ENCODE measurements around the gene TNPO1.
"Not testable (repeated sequence)": the region's sequence is repeated elsewhere in the genome, so short reads cannot be mapped to it uniquely, and the experiment has no call there.

The TNPO1 gene

DNA sequence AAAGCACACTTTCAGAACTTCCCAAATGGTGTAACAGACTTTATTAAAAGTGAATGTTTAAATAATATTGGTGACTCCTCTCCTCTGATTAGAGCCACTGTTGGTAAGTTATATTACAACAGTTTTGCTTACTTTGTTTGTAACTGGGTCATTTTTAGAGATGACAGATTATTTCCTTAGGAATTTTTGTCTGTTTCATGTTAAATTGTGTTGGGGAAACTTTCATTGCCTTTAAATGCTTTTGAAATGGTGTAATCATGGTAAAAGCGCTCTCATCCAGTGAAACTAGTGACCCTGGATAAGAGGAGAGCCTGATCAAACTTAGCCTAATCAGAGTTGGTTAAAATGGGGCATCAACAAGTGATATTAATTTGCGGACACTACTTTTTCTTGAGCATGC is 39.4 kb downstream of the TNPO1 start:
- no peak for DNase-seq

DNA sequence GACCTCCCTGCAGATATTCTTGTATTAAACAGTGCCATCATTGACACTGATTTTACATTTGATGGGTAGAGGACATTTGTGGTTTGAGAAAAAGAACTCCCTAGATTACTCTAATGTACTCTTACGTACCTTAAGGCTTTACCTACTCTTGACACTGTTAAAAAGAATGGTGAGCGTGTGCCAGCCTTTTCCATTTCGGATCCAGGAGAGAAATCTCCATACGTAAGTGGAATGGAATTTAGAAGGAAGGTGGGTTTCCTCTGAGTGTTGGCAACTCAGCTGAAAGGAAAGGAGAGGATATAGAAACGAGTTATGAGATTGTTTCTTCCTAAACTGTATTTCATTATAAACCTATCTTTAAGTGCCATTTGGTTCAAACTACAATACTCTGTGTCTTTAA is 40.9 kb downstream of the TNPO1 start:
- DNase-seq, result no peak

DNA sequence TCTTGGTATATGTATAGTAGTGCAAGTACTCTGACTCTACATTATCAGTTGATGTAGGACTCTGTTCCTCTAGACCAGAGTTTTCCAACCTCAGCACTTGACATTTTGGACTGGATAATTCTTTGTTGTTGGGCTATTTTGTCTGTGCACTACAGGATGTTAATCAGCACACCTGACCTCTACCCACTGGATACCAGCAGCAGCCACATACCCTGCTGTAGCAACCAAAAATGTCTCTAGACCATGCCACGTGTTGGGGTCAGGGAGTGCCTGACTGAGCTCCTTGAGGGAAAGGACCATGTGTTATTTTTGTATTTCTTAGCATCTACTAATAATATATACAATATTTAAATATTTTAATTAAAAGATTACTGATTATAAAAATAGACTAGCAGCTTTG is 42.7 kb downstream of the TNPO1 start:
- no peak for DNase-seq

DNA sequence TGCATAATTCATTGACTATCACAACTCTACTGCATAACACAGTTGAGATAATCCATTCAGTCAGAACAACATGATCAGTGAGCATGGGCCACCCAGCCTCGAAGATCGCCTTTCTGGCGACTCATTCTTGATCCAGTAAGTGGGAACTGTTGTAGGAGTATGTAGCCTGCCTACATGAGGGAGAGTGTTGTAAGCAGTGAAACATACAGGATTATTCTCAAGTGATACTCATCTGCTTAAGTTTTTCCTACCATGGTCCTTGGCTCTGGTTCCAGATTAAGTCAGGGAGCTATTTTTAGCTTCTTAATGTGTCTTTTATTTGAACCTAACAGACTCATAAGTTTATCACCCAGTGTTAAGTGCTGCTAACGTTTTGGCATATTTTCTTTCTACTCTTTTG is 44.0 kb downstream of the TNPO1 start:
- no peak for DNase-seq

DNA sequence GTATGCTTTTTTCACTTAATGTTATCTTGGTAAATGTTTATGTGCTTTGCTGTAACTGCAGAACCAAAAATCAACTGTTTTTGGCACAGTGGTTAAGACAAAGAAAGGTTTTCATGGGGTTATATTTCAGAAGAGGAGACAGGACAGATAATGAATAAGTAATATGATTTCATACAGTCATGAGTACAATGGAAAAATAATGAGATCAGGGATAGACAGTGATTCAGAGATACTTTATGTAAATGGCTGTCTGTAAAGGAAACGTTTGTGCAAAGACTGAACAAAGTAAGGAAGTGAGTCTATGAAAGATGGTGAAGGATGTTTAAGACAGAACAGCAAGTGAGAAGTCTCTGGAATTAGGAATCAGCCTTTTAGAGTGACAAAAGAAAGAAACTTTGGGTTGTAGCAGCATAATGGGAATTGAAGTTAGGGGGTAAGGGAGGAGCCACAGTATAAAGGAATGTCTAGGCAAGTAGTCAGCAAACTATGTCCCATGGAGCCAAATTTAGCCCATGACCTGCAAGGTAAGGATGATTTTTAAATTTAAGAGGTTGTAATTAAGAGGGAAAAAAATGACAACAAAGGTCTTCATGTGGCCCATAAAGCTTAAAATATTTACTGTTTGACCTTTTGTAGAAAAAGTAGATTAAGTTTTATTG is 55.0 kb downstream of the TNPO1 start:
- DNase-seq, result no peak

DNA sequence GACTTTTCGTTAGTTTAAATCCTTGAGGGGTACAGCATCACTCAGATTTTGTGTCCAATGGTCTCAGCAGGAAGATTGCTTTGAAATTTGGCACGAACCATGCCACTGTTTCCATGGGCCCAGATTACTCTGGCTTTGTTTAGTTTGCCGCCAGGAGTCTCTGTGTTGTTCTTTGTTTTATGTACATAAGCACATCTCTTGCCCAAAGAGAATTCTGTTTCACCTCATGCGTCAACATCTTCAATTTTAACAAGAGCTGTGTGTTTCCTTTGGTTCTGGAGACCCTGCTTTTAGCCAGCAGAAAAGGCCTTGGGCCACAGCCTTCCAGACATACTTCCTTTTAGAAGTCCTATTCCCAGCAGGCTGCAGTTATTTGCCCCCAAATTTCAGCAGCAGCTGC is 62.4 kb downstream of the TNPO1 start:
- no peak for DNase-seq

DNA sequence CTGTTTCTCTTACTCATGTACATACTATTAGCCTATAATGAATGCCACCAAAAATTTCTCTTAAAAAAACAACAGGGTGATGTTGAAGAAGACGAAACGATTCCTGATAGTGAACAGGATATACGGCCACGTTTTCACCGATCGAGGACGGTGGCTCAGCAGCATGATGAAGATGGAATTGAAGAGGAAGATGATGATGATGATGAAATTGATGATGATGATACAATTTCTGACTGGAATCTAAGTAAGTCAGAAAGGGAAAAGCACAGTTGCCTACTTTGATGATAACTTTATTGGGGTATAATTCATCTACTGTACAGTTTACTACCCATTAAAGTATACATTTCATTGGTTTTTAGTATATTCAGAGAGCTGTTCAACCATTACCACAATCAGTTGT is 66.5 kb downstream of the TNPO1 start:
- DNase-seq, result no peak

DNA sequence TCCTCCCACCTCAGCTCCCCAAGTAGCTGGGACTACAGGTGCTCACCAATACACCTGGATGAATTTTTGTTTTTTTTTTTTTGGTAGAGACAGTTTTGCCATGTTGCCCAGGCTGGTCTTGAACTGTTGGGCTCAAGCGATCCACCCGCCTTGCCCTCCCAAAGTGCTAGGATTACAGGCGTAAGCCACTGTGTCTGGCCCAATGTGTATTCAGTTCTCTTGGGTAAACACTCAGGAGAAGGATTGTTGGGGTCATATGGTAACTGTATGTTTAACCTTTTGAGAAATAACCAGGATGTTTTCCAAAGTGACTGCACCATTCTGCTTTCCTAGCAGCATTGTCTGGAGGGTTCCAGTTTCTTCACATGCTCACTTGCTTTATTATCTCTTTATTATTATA is 67.4 kb downstream of the TNPO1 start:
- DNase-seq, result no peak

DNA sequence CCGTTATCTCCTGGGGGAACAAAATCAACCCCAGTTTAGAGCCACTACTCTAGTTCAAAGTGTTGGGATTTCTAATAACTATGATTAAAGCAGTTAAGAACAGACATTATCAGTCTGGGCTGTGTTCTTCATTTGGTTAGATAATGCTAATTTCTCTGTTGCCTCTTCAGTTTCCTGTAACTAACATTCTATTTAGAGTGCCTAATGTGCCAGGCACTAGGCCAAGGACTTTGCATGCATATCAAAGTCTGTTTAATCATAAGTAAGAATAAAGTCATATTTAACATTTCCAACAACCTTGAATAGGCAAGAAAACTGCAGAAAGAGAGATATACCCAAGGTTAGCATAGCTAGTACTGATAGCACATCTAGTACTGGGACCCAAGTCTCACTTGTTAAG is 68.4 kb downstream of the TNPO1 start:
- no peak for DNase-seq

DNA sequence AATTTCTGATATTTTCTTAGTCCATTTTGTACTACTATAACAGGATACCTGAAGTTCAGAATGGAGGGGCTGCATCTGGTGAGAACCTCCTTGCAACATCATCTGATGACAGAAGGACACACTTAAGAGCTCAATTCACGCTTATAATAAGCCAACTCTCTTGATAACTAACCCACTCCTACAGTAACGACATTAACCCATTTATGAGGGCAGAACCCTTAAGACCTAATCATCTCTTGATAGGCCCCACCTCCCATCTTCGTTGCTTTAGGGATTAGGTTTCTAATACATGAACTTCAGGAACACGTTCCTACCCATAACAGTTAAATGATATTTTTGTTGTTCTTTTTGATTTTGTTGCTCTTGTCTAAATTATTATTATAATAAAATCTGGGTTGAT is 69.4 kb downstream of the TNPO1 start:
- no peak for DNase-seq

DNA sequence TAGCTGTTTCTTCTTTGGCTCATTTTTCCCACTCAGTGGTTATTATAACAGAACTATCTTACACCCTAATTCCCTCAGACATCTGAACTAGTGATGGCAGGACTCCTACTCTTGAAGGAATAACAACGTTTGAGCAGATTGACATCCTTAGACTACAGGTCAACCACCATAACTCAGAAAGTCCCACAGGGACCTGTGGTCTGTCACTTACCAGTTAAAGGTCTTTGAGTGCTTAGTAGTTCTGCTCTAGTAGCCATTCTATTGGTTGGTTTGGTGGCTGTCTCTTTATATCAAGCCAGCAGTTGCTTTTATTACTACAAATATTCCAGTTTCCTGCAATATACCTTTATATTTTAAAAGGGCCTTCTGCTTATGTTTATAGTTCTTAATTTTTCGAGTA is 72.1 kb downstream of the TNPO1 start:
- DNase-seq, result no peak

DNA sequence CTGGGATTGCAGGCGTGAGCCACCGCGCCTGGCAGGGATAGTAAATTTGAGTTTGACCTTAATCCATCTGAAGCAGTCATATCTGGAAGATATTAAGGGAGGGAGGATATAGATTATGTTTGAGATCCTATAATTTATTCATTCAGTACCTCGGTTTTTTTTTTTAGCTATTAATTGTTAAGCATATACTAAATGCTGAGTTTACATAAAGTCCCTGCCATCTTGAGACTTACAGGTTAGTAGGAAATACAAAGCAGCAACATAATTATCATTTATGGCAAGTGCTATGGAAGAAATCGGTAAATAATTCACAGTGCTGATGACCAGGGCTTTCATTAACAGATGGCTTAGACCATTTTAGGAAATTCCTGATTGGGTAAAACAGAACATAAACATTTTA is 72.9 kb downstream of the TNPO1 start:
- no peak for DNase-seq

DNA sequence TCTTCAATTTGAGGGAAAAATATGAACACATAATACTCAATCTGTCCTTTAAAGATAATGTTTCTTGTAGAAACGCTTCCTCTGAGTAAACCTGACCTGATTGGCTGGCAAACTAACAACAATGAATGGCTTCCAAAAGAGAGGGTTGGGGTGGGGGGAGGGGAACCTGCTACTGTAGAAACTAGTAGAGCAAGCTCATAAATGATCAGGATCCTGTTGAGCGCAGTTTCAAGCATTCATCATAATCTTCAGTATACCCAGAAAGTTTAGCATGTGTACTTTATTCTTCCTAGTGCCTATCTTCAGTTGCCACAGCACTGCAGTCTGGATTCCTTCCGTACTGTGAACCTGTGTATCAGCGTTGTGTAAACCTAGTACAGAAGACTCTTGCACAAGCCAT is 76.4 kb downstream of the TNPO1 start:
- no peak for DNase-seq

DNA sequence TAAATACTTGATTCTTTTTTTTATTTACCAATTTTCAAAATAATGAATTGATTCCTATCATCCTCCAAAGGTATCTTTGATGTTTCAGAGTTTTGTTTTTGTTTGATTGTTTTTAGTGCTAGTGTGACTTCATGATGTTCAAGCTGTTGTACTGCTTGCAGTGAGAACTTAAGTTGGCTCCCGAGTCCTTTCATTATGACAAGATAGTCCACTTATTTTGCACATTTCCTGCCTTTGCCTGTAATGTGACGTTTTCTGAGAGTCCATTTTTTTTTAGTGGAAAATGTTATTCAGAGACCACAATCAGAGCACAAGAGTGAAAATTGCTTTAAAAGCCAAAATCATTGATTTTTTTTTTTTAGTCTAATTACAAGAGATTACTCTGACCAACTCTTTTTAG is 79.3 kb downstream of the TNPO1 start:
- DNase-seq, result no peak

DNA sequence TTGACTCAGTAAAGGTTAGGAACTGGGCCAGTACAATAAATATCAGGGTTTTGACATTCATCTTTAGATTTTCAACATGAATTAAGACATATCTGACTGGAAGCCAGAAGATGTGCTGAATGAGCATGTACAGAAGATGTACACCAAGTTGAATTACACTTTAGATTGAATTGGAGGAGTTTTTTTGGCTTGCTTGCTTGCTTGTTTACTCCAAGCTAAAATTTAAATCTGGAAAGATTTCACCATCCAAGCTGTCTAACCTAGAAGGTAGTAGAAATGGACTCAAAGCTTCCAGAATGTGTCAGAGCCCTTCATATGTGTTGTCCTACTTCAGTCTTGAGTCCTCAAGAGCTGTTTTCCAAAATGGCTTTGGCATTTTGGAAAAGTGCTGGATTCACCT is 90.3 kb downstream of the TNPO1 start:
- DNase-seq, result no peak

DNA sequence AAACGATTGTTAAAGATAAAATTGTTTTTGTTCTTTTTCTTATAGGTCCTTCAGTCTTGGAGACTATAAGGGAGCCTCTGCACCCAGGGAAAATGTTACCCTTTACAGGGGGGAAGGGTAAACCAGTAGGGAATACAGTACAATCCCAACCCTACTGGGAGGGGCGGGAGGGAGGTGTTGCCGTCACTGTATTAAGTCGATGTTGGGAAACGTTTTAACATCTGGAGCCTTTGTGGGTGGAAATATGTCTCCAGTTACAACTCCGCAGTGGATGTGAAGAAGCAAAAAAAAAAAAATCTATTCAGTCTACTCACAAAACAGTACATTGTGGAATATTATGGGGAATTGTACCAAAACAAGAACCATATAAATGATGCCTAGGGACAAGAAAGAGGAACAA is 92.2 kb downstream of the TNPO1 start:
- DNase-seq, result no peak

DNA sequence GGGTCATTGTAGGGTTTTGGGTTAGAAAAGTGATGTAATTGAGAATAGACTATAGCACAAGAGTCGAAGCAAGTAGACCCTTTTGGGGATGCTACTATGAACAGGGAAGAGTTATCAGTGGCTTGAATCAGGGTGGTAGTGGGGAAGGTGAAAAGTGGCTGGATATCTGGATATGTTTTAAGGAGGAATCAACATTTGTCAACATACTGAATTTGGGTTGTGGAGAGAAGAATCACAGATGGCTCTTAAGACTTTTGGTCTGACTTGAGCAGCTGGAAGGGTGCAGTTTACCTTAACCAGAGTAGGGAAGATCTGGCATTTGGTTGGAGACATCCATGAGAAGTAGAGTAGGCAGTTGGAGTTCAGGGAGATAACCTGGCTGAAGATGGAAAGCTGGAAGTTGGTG is 100.9 kb downstream of the TNPO1 start:
- no peak for DNase-seq

DNA sequence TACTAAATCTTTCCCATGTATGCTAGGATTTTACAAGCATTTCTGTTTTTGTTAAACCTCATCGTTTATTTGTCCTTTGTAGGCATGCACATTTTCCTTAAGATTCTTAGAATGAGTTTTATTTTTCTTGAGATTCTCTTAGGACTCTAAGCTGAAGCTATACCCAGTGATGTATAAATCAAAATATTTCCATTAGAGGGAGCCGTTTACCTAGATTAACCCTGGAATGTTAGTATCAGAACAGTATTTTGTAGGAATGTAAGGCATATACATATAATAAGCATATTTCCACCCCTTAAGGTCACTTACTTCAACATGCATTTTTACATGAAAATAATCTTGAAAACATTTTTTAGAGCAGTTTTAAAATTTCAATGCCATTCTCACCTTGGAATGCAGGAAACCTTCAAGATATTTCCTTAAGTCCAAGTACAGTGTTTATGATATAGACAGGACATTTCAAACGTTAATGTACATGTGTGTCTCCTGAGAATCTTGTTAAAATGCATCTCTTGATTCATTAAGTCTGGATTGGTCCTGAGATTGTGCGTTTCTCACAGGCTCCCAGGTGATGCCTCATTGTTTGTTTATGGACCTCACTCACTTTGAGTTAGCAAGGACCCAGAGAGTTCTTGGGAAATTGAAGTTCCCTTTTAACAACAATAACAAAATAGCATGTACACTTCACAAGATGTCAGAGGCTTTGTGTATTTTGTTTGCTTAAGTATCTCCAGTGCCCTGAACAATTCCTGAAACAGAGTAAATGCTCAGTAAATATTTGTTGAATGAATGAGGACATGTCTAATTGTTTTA is 104.4 kb downstream of the TNPO1 start:
- DNase-seq, result peak; percentile 8

DNA sequence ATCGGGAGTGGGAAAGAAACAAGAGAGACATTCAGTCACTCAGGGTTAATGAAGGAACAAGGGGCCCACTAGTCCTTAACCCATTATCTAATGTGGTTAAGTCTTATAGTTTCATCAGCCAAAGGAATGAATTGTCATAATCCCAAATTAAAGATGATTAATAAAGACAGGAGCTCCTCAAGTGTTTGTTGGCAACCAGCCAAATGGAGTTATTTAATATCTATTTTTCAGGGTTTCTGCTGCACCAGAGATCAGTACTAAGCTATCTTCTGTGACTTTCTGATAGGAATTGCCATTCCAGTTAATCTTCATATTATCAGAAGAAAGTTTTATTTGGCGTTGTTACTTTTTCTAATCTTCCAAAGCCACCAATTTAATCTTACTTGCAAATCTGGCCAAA is 105.4 kb downstream of the TNPO1 start:
- DNase-seq, result no peak

DNA sequence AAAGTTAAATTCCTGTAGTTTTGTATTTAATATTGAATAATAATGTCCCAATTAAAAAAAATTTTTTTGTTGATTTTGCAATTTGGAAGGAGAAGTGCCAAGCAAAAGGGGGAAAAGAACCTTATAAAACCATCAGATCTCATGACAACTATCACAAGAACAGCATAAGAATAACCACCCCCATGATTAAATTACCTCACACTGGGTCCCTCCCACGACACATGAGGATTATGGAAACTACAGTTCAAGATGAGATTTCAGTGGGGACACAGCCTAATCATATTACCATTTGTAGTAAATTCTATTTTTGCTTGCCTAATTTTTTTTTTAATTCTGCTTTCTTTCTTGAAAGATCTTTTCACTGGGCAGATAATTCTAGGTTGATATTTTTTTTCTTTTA is 106.0 kb downstream of the TNPO1 start:
- no peak for DNase-seq

DNA sequence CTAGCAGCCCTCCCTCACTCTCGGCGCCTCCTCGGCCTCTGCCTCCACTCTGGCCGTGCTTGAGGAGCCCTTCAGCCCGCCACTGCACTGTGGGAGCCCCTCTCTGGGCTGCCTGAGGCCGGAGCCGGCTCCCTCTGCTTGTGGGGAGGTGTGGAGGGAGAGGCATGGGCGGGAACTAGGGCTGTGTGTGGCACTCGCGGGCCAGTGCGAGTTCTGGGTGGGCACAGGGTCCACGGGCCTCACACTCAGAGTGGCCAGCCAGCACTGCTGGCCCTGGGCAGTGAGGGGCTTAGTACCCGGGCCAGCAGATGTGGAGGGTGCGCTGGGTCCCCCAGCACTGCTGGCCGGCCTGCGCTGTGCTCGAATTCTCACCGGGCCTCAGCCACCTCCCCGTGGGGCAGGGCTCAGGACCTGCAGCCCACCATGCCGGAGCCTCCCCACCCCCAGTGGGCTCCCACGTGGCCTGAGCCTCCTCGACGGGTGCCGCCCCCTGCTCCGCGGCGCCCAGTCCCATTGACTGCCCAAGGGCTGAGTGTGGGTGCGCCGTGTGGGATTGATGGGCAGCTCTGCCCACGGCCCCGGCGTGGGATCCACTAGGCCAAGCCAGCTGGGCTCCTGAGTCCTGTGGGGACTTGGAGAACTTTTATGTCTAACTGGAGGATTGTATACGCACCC is 109.0 kb downstream of the TNPO1 start:
- no peak for DNase-seq

DNA sequence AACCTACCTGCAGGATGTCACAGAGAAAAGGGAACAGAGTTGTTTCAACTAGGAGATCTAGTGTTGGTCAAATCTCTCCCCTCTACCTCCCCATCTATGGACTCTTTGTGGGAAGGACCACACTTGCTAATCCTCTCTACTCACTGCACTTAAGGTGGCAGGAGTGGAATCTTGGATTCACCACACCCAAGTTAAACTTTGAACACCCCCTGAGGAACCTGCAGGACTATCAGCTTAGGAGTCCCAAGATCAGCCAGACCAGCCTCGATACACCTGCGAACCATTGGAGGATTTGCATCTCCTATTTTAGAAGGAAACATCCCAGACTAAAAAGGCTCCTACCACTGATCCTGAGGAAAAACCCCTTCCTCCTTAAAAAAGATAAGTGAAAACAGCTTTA is 116.2 kb downstream of the TNPO1 start:
- not testable (repeated sequence) for DNase-seq

DNA sequence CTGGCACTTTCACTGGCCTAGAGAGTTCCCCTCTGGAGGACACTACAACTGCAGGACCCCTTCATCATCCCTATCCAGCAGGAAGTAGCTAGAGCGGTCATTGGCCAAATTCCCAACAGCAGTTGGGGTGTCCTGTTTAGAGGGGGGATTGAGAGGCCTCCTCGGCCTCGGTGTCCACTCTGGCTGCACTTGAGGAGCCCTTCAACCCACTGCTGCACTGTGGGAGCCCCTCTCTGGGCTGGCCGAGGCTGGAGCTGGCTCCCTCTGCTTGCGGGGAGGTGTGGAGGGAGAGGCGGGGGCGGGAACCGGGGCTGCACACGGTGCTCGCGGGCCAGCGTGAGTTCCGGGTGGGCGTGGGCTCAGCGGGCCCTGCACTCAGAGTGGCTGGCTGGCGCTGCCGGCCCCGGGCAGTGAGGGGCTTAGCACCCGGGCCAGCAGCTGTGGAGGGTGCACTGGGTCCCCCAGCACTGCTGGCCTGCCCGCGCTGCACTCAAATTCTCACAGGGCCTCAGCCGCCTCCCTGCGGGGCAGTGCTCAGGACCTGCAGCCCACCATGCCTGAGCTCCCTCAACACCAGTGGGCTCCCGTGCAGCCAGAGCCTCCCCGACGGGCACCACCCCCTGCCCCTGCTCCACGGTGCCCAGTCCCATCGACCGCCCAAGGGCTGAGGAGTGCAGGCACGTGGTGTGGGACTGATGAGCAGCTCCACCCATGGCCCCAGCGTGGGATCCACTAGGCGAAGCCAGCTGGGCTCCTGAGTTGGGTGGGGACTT is 118.7 kb downstream of the TNPO1 start:
- not testable (repeated sequence) for DNase-seq

DNA sequence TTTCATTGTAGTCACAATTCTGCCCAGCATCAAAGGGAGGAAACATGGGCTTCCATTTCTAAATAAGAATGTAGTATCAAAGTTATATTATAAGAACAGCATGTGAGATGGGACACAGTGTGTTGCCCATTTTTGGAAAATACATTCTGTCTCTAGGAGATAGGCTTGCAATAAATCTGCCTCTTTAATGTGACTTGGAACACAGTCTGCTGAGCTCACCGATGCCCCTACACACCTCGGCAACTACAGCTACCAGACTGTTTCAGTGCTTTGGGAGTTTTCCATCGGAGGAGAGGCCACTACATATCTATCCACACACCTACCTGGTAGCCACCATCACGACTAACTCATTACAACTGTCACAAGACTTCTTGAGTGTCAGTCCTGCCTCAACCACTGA is 120.4 kb downstream of the TNPO1 start:
- no peak for DNase-seq
